K562 (cell line): Measurements from ENCODE around the gene MYO1D. TPM values are rescaled to one million over a fixed set of nuclear protein-coding genes. Genes with fewer than 3 reads are reported as not detected.

Experiments
- CCNT2 ChIP-seq: IDR thresholded peaks from 2 replicates; pipeline ENCODE4 v1.6.1; 2011; ENCODE audit warnings: borderline replicate concordance, low read depth, mild to moderate bottlenecking, moderate library complexity, mixed read lengths, low read length; ENCODE audit not compliant: insufficient read length; ENCODE audit errors: extremely low read depth
- CXXC5 ChIP-seq: fragments of 250-450 bp; sonication (Bioruptor Pico); IDR thresholded peaks from 2 replicates; pipeline ENCODE4 v1.8.0; 2022; ENCODE audit warnings: inconsistent platforms, mild to moderate bottlenecking, moderate library complexity
- FIP1L1 ChIP-seq: fragments of 200-400 bp; formaldehyde crosslinking; IDR thresholded peaks from 2 replicates; pipeline ENCODE4 v1.6.1; 2018; ENCODE audit warnings: mild to moderate bottlenecking, low read depth, low read length; ENCODE audit not compliant: poor library complexity, severe bottlenecking
- HDAC1 ChIP-seq, 2 experiments: fragments of 450-650 bp; IDR thresholded peaks; 2 replicates each; pipeline ENCODE4 v1.6.1; 2016 to 2017; ENCODE audit warnings: inconsistent platforms in 1 of 2, mild to moderate bottlenecking in 1 of 2, moderate library complexity in 1 of 2
- HMGN3 ChIP-seq: IDR thresholded peaks from 2 replicates; pipeline ENCODE4 v1.6.1; 2011; ENCODE audit warnings: borderline replicate concordance, low read depth, mild to moderate bottlenecking, mixed read lengths, low read length; ENCODE audit not compliant: insufficient read length; ENCODE audit errors: extremely low read depth
- HNRNPUL1 ChIP-seq: fragments of 200-400 bp; formaldehyde crosslinking; IDR thresholded peaks from 2 replicates; pipeline ENCODE4 v1.6.1; 2017; ENCODE audit warnings: low read length
- KLF10 ChIP-seq: fragments of 250-450 bp; sonication (Bioruptor Pico); IDR thresholded peaks from 2 replicates; pipeline ENCODE4 v1.6.1; 2021; ENCODE audit warnings: matching md5 sums
- MBD2 ChIP-seq: sonication (generic); IDR thresholded peaks from 2 replicates; pipeline ENCODE4 v1.6.1; 2016; ENCODE audit warnings: low read depth, borderline replicate concordance
- PHF20 ChIP-seq: fragments of 450-650 bp; IDR thresholded peaks from 2 replicates; pipeline ENCODE4 v1.6.1; 2018; ENCODE audit not compliant: partially characterized antibody
- PHF8 ChIP-seq: fragments of 200-600 bp; sonication (generic); IDR thresholded peaks from 2 replicates; pipeline ENCODE4 v1.6.1; 2012; ENCODE audit warnings: mixed run types, mild to moderate bottlenecking, inconsistent platforms, low read length, moderate library complexity, borderline replicate concordance
- PTTG1 ChIP-seq: fragments of 450-650 bp; IDR thresholded peaks from 2 replicates; pipeline ENCODE4 v1.6.1; 2016; ENCODE audit warnings: low read depth, mild to moderate bottlenecking, missing genetic modification characterization, missing compliant biosample characterization
- RBFOX2 ChIP-seq: fragments of 200-400 bp; formaldehyde crosslinking; IDR thresholded peaks from 2 replicates; pipeline ENCODE4 v1.6.1; 2017; ENCODE audit warnings: low read depth, mild to moderate bottlenecking, low read length, moderate library complexity
- SETDB1 ChIP-seq: IDR thresholded peaks from one replicate; pipeline ENCODE4 v1.6.1; 2012; ENCODE audit warnings: low read length, control low read depth, inconsistent platforms
- SNIP1 ChIP-seq: fragments of 450-650 bp; IDR thresholded peaks from 2 replicates; pipeline ENCODE4 v1.7.1; 2017; ENCODE audit warnings: low read depth, mild to moderate bottlenecking
- SREBF1 ChIP-seq: fragments of 150-350 bp; IDR thresholded peaks from 2 replicates; pipeline ENCODE4 v1.6.1; 2014; ENCODE audit warnings: antibody characterized with exemption, low read depth, low read length, borderline replicate concordance
- TEAD1 ChIP-seq, 2 experiments: fragments of 450-650 bp in 1 of 2; sonication (generic) in 1 of 2; formaldehyde crosslinking; IDR thresholded peaks; 2 replicates each; pipeline versions ENCODE4 v1.4.0 to v1.8.0; 2020 to 2022; ENCODE audit warnings: mild to moderate bottlenecking in 2 of 2, missing genetic modification reagents in 1 of 2
- ZNF766 ChIP-seq: fragments of 200-800 bp; sonication (Bioruptor generic); conservative IDR thresholded peaks from 2 replicates; pipeline ENCODE4 v1.6.1; 2016; ENCODE audit warnings: missing genetic modification characterization, missing compliant biosample characterization
- polyA plus RNA-seq, 8 experiments: library from polyadenylated mRNA; depleted of rRNA in 4 of 8; stranded (reverse) in 5 of 8; unstranded in 3 of 8; fragments of >200 nt; fragmentation: Nextera tagmentation in 2 of 8; fragmentation: Illumina TruSeq in 1 of 8; extraction: Ambion mirVana in 2 of 8; extraction: Trizol in 1 of 8; gene quantifications; 2 replicates each; pipeline versions ENCODE4 v1.2.1 to v1.2.3, GENCODE V29; 2011 to 2014; ENCODE audit warnings: inconsistent platforms in 1 of 8, missing spikeins in 1 of 8
- total RNA-seq, 7 experiments: library from RNA; depleted of rRNA in 6 of 7; stranded (reverse); fragments of >200 nt in 6 of 7; fragmentation: Illumina TruSeq in 2 of 7; extraction: Trizol in 2 of 7; gene quantifications; 2 replicates each; pipeline versions ENCODE4 v1.2.1 to v1.2.3, GENCODE V29; 2011 to 2021; ENCODE audit warnings: low replicate concordance in 1 of 7
- TF ChIP-seq, protein P1 (sequence below), 2 experiments: IDR thresholded peaks; 2 replicates each; pipeline ENCODE4 v1.6.1; 2011; ENCODE audit warnings: borderline replicate concordance in 1 of 2, control low read depth in 1 of 2, low read depth in 1 of 2, low read length in 1 of 2, mild to moderate bottlenecking in 1 of 2, mixed read lengths in 1 of 2, moderate library complexity in 1 of 2; ENCODE audit not compliant: insufficient read depth in 1 of 2, insufficient read length in 1 of 2, poor library complexity in 1 of 2, severe bottlenecking in 1 of 2; ENCODE audit errors: extremely low read depth in 1 of 2
- TF ChIP-seq, protein P2 (sequence below): fragments of 450-650 bp; IDR thresholded peaks from 2 replicates; pipeline ENCODE4 v1.7.1; 2018; ENCODE audit warnings: mild to moderate bottlenecking, low read depth; ENCODE audit not compliant: partially characterized antibody
- TF ChIP-seq, protein P3 (sequence below): fragments of 450-650 bp; IDR thresholded peaks from 2 replicates; pipeline ENCODE4 v1.6.1; 2016; ENCODE audit warnings: borderline replicate concordance

Gene MYO1D
- total and polyA plus RNA-seq, 9 of the 15 experiments (the other 6 are each of a cell fraction or from before 2014, with no cell fraction given) = 2.1 to 71.2 (median 45.4) TPM

DNA sequence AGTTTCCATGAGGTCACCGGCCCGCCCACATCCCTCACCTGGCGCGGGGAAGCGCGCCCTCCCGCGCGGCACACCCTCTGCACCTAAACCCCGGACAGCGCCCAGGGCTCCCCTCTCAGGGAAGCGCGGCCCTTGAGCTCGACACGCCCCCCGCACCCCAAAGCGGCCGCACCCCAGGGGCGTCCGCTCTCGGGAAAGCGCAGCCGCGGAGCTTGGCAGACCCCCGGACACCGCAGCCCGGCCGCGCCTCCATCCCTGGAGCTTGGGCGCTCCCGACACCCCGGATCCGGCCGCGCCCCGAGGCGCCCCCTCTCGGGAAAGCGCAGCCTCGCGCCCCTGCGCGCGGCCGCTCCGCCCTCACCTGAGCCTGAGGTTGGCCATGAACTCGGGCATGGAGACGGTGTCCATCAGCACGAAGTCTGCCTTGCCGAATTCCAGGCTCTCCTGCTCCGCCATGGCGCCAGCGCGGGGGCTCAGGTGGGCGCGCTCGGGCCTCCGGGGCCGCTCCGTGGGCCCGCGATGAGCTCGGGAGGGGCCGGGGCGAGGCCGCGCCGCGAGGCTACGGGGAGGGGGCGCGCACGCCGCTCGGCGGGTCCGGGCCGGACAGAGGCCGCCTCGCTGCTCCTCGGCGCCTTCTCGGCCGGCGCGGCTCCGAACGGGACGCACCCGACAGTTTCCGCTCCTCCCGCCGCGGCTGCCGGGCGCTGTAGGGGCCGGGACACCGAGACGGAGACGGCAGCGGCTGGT is at the start of gene MYO1D (continued):
- TF ChIP-seq PHF8 (peak; percentile 79; the same call in 1 of the 2 replicates), PTTG1 (tag) (no peak), CCNT2 (peak; percentile 63), KLF10 (no peak), SNIP1 (no peak), MBD2 (no peak), ZNF766 (0 out of 2 replicates have a peak, but pooled peaks have one; percentile 62), TEAD1 (CRISPR knock-in tag; IDR thresholded peaks at IDR 0.05) (0 out of 4 replicates have a peak, but pooled peaks of 1 of the 2 experiments have one; percentile 37), HDAC1 (IDR thresholded peaks at IDR 0.05) (peak in 1 of 2 experiments; percentile 80; a peak in 1 of 4 replicates), RBFOX2 (peak; percentile 77), FIP1L1 (peak; percentile 77), CXXC5 (CRISPR knock-in tag) (peak; percentile 72), HNRNPUL1 (no peak), SREBF1 (no peak), HMGN3 (peak; percentile 80), SETDB1 (no peak), PHF20 (peak; percentile 57)
- TF ChIP-seq, protein P1, sequence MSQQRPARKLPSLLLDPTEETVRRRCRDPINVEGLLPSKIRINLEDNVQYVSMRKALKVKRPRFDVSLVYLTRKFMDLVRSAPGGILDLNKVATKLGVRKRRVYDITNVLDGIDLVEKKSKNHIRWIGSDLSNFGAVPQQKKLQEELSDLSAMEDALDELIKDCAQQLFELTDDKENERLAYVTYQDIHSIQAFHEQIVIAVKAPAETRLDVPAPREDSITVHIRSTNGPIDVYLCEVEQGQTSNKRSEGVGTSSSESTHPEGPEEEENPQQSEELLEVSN (IDR thresholded peaks at IDR 0.05; ENCODE audit: borderline replicate concordance in 1 of 2, extremely low read depth in 1 of 2, insufficient read depth in 1 of 2, insufficient read length in 1 of 2, low read depth in 1 of 2, low read length in 1 of 2, poor library complexity in 1 of 2, severe bottlenecking in 1 of 2) = peak; percentile 3 to 22
- TF ChIP-seq, protein P2, sequence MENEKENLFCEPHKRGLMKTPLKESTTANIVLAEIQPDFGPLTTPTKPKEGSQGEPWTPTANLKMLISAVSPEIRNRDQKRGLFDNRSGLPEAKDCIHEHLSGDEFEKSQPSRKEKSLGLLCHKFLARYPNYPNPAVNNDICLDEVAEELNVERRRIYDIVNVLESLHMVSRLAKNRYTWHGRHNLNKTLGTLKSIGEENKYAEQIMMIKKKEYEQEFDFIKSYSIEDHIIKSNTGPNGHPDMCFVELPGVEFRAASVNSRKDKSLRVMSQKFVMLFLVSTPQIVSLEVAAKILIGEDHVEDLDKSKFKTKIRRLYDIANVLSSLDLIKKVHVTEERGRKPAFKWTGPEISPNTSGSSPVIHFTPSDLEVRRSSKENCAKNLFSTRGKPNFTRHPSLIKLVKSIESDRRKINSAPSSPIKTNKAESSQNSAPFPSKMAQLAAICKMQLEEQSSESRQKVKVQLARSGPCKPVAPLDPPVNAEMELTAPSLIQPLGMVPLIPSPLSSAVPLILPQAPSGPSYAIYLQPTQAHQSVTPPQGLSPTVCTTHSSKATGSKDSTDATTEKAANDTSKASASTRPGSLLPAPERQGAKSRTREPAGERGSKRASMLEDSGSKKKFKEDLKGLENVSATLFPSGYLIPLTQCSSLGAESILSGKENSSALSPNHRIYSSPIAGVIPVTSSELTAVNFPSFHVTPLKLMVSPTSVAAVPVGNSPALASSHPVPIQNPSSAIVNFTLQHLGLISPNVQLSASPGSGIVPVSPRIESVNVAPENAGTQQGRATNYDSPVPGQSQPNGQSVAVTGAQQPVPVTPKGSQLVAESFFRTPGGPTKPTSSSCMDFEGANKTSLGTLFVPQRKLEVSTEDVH = peak; percentile 63
- TF ChIP-seq, protein P3, sequence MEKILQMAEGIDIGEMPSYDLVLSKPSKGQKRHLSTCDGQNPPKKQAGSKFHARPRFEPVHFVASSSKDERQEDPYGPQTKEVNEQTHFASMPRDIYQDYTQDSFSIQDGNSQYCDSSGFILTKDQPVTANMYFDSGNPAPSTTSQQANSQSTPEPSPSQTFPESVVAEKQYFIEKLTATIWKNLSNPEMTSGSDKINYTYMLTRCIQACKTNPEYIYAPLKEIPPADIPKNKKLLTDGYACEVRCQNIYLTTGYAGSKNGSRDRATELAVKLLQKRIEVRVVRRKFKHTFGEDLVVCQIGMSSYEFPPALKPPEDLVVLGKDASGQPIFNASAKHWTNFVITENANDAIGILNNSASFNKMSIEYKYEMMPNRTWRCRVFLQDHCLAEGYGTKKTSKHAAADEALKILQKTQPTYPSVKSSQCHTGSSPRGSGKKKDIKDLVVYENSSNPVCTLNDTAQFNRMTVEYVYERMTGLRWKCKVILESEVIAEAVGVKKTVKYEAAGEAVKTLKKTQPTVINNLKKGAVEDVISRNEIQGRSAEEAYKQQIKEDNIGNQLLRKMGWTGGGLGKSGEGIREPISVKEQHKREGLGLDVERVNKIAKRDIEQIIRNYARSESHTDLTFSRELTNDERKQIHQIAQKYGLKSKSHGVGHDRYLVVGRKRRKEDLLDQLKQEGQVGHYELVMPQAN = peak; percentile 80; the same call in 1 of the 2 replicates
